BJ (cell line): ENCODE data around the gene TMEM63C. TPM values are rescaled to one million over a fixed set of nuclear protein-coding genes. Genes with fewer than 3 reads are reported as not detected.

Experiments
- CTCF ChIA-PET: fragments of 350-600 bp; formaldehyde crosslinking; extraction: SDS; loops from one replicate; lab custom pipeline; 2021; ENCODE audit warnings: antibody characterized with exemption, inconsistent platforms; lab: Yijun Ruan, JAX
- POLR2A ChIA-PET: fragments of 300-600 bp; sonication (Branson Sonifier 250); formaldehyde crosslinking; extraction: SDS; loops from one replicate; lab custom pipeline; 2021; ENCODE audit warnings: antibody characterized with exemption; lab: Charles Lee
- DNase-seq: peaks from one replicate; pipeline ENCODE4 v3.0.0-alpha.2; 2011; ENCODE audit warnings: low read depth
- H3K27me3 ChIP-seq: 2 replicates; pipeline ENCODE4 v1.6.0; 2011; ENCODE audit warnings: low read length; ENCODE audit not compliant: control insufficient read depth, insufficient read depth
- H3K36me3 ChIP-seq: 2 replicates; pipeline ENCODE4 v1.5.1; 2011; ENCODE audit warnings: low read length; ENCODE audit not compliant: control insufficient read depth, insufficient read depth
- H3K4me3 ChIP-seq: 2 replicates; pipeline ENCODE4 v1.5.1; 2011; ENCODE audit warnings: low read depth, mild to moderate bottlenecking, control low read depth, low read length
- polyA plus RNA-seq: library from polyadenylated mRNA; depleted of rRNA; stranded (reverse); fragments of >200 nt; gene quantifications from 2 replicates; pipeline ENCODE4 v1.2.3, GENCODE V29; 2011
- TF ChIP-seq, protein P1 (sequence below): IDR thresholded peaks from 2 replicates; pipeline ENCODE4 v1.5.1; 2011; ENCODE audit warnings: low read depth, mild to moderate bottlenecking, control low read depth, inconsistent platforms, low read length, moderate library complexity; ENCODE audit not compliant: insufficient read depth

Gene TMEM63C
- polyA plus RNA-seq, 1 experiment: not detected

DNA sequence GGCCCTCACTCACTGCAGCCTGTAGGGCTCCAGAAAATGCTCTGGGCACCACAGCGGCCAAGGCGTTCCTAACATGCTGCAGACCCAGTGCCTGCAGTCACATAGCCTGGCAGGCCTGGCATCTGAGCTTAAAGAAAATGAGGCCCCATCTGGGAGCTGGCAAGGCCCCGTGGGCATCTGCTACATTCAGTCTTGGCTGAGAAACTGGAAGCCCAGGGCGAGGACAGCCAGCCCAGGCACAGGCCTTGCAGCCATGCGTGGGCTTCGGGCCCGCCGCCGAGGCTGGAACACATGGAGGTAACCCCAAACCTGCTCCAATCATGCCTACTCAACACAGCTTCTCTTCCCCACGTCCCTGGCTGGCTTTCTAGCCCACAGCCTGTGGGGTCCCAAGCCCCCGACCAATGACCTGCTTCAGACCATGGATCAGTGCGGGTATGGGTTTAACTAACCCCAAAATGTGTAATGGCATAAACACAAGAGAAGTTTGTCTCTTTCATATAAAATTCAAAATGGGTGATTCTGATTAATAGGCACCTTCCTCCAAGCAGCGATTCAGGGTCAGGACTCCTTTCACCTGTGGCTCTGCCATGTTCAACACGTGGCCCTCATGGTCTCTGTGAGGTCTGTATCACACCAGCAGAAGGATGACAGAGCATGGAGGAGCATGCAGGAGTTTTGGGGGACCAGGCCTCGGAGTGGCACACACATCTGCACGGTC lies 83.0 kb downstream of the TMEM63C start:
- no peaks in the 10 kb centered on the region for H3K36me3 ChIP-seq
- ChIA-PET CTCF (no interaction called here), POLR2A (no interaction called here)
- TF ChIP-seq, protein P1, sequence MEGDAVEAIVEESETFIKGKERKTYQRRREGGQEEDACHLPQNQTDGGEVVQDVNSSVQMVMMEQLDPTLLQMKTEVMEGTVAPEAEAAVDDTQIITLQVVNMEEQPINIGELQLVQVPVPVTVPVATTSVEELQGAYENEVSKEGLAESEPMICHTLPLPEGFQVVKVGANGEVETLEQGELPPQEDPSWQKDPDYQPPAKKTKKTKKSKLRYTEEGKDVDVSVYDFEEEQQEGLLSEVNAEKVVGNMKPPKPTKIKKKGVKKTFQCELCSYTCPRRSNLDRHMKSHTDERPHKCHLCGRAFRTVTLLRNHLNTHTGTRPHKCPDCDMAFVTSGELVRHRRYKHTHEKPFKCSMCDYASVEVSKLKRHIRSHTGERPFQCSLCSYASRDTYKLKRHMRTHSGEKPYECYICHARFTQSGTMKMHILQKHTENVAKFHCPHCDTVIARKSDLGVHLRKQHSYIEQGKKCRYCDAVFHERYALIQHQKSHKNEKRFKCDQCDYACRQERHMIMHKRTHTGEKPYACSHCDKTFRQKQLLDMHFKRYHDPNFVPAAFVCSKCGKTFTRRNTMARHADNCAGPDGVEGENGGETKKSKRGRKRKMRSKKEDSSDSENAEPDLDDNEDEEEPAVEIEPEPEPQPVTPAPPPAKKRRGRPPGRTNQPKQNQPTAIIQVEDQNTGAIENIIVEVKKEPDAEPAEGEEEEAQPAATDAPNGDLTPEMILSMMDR: no peak
- DNase-seq: no peak
- peaks cover 19% of the 10 kb centered on the region for H3K27me3 ChIP-seq
- no peak overlapping the region for H3K4me3 ChIP-seq

DNA sequence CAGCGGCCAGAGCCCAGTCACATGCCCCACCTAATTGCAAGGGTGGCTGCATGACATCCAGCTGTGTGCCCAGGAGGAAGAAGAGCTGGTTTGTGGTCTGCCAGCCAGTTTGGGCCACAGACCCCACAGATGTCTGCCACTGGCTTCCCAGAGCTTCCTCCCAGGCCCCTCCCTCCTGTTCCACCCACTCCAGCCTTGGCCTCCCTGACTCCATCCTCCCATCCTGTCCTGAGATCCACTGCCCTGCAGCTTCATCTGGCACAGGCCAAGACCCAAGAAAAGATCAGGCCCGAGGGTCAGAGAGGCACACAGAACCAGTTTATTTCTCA lies 83.6 kb downstream of the TMEM63C start:
- CTCF ChIA-PET: no interaction called here
- POLR2A ChIA-PET: no interaction called here
- TF ChIP-seq, protein P1: no peak

DNA sequence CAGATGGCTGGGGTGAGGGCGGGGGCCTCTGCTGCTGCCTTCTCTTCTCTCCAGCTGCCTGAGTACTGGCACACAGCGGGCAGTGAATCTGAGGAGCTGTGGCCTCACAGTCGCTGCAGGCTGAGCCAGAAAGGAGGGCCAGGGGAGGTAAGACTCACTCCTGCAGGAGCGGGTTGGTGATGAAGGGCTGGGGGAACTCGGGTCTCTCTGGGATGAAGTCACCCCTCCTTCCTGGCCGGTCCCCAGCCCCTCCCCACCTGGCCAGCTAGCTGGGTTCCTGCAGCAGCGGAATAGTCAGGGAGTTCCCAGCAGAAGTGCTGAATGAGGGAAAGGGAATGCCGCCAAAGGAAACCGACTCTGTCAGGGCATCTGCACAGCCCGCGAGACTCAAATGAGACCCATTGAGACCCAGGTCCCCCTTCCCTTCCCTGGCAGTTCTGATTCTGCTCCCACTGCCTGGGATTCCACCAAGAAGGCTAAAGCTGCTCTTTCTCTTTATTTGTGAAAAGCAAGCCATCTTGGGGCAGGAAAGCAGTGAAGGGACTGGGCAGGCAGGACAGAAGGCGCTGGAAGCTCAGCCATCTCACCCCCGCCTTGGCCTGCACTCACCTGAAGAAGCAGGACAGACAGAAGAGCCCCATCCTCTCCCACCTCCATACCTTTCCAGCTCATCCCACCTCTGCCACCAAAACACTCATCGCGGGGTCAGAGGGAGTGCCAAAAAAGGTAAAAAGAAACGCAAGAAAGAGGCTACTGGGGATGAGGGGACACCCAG lies 84.2 kb downstream of the TMEM63C start:
- ChIA-PET CTCF (no interaction called here), POLR2A (no interaction called here)
- Histone ChIP-seq H3K36me3 (no peaks in the 10 kb centered on the region), H3K4me3 (no peak overlapping the region), H3K27me3 (peaks cover 18% of the 10 kb centered on the region)
- TF ChIP-seq, protein P1: no peak
- DNase-seq: no peak

More for the DNA sequence above, 83.6 kb downstream of the TMEM63C start:
- no peak overlapping the region for H3K4me3 ChIP-seq
- peaks cover 18% of the 10 kb centered on the region for H3K27me3 ChIP-seq
- no peaks in the 10 kb centered on the region for H3K36me3 ChIP-seq
- no peak for DNase-seq

DNA sequence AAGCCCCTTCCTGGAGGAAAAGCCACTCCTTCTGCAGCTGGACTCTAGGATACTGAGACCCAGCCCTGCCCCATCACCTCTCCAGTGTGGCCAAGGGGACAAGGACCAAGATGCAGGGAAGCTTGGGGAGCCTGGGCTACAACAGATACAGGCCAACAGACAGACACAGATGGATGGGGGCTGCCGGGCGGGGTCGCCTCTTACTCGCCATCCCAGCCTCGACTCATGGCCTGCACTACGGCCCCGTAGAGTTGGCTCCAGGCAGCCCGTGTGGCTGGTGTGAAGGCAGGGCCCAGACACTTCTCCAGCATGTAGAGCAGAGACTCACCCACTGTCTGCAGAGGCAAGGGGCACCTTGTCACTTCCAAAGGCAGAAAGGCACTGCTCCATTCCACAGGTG lies 84.7 kb downstream of the TMEM63C start:
- Histone ChIP-seq H3K27me3 (peaks cover 20% of the 10 kb centered on the region), H3K36me3 (no peaks in the 10 kb centered on the region), H3K4me3 (no peak overlapping the region)
- CTCF ChIA-PET: no interaction called here
- POLR2A ChIA-PET: no interaction called here
- TF ChIP-seq, protein P1: no peak
- DNase-seq: no peak

DNA sequence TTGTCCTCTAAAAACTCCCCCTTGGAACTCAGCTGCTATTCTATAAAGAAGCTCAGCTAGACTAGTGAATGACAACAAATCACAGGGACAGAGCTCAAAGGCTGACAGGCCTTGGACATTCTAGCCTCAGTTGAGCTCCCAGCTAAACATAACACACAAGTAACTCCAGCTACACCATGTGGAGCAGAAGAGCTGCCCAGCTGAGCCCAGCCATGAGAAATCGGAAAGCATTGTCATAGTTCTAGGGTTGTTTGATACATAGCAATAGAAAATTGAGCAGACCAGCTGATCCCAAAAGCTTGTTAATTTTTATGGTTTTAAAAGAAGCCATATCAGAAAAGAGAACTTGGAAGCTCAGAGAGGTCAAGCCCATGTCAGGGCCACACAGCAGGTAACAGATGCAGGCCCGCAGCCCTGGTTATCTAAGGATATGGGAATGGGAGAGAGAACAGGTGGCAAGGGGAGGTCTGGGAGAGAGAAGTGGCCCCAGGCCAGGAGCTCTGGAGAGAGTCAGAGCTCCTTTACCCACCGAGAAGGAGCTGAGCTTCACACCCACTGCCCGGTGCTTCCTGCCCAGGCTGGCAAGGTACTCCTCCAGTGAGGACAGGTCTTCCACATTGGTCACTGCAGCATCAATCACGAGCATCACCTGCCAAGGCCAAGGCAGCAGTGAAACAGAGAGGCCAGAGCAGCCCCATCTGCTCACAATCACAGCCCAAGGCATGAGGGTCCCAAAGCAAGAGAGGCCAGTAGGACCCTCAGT lies 86.5 kb downstream of the TMEM63C start:
- peaks cover 18% of the 10 kb centered on the region for H3K27me3 ChIP-seq
- no peaks in the 10 kb centered on the region for H3K36me3 ChIP-seq
- CTCF ChIA-PET: interaction anchor here (0.6 kb wide), 1 partner anchor 97 kb away, joined by 3 read pairs; no protein-coding TSS in a partner anchor
- no peak for DNase-seq
- H3K4me3 ChIP-seq: no peak overlapping the region
- TF ChIP-seq, protein P1: no peak
- POLR2A ChIA-PET: no interaction called here
